ENCODE data around the gene SAP30BP. TPM values are rescaled to one million over a fixed set of nuclear protein-coding genes. Genes with fewer than 3 reads are reported as not detected.

Gene SAP30BP
- total RNA-seq, 1 experiment from 2014 or later: 89.7 TPM

DNA sequence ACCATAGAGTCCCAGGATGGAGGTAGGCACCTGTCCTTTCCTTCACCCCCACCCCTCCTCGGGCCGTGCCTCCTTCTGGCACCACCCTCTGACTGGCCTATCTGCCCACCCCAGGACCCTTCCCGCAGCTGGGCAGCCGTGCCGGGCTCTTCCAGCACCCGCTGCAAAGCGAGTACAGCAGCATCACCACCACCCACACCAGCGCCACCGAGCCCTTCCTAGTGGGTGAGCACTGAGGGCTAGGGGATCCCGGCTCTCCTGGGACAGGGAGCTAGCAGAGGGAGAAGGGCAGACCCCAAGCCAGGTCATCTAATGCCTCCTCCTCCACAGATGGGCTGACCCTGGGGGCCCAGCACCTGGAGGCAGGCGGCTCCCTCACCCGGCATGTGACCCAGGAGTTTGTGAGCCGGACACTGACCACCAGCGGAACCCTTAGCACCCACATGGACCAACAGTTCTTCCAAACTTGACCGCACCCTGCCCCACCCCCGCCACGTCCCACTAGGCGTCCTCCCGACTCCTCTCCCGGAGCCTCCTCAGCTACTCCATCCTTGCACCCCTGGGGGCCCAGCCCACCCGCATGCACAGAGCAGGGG, 90.0 kb downstream of the SAP30BP start:
- Histone ChIP-seq H4K20me1 (ENCODE audit: control insufficient read depth, insufficient read depth, insufficient read length) (no peaks in the 10 kb centered on the region), H3K4me2 (ENCODE audit: insufficient read depth, insufficient read length, low read length) (no peak overlapping the region), H3K9ac (ENCODE audit: extremely low read depth, insufficient read length, low read length) (no peak overlapping the region), H3K14ac (ENCODE audit: insufficient read depth, low read length) (no peak overlapping the region), H2BK15ac (ENCODE audit: low read depth, low read length) (no peak overlapping the region), H3K79me2 (ENCODE audit: insufficient read depth, low read length) (no peaks in the 10 kb centered on the region), H2BK5ac (ENCODE audit: insufficient read length, low read length) (no peak overlapping the region), H3K27me3 (ENCODE audit: insufficient read depth, low read length) (no peaks in the 10 kb centered on the region), H2BK20ac (ENCODE audit: low read depth, low read length, poor library complexity, severe bottlenecking) (no peak overlapping the region), H3K23ac (ENCODE audit: insufficient read length, low read depth, low read length) (no peak overlapping the region), H3K23me2 (ENCODE audit: insufficient read length, low read depth, low read length, poor library complexity, severe bottlenecking) (peaks cover 3% of the 10 kb centered on the region), H4K5ac (ENCODE audit: insufficient read length, low read depth, low read length) (no peak overlapping the region), H3K18ac (ENCODE audit: insufficient read length, low read depth, low read length) (no peak overlapping the region), H3K56ac (ENCODE audit: insufficient read length, low read depth, low read length) (no peak overlapping the region), H2BK120ac (ENCODE audit: low read depth, low read length, poor library complexity, severe bottlenecking) (no peak overlapping the region), H2BK12ac (ENCODE audit: insufficient read length, low read depth, low read length) (no peak overlapping the region), H3K27ac (ENCODE audit: insufficient read length, low read depth, low read length) (no peak overlapping the region), H4K91ac (ENCODE audit: insufficient read length, low read depth, low read length) (no peak overlapping the region), H3K4me1 (ENCODE audit: insufficient read depth, low read length) (no peaks in the 10 kb centered on the region; the same call in 1 of the 2 replicates), H3T11ph (ENCODE audit: low read length) (no peak overlapping the region), H3K9me3 (ENCODE audit: control insufficient read depth, low read depth, low read length) (no peaks in the 10 kb centered on the region), H4K8ac (replicated peaks; ENCODE audit: insufficient read length, low read depth, low read length) (no peak overlapping the region), H3K79me1 (ENCODE audit: insufficient read depth, low read depth, low read length, poor library complexity, severe bottlenecking) (no peaks in the 10 kb centered on the region), H2AFZ (ENCODE audit: low read length) (no peak overlapping the region), H2AK5ac (ENCODE audit: insufficient read length, low read length) (no peak overlapping the region), H3K4ac (ENCODE audit: low read depth, low read length) (no peak overlapping the region)
- Mint-ChIP-seq H3K4me3 (no peak overlapping the region), H3K27me3 (ENCODE audit: low read depth) (peaks cover 12% of the 10 kb centered on the region), H3K9me3 (no peaks in the 10 kb centered on the region), H3K27ac (no peak overlapping the region), H3K4me1 (peaks cover 8 to 17% of the 10 kb centered on the region in 2 experiments), H3K36me3 (ENCODE audit: insufficient read depth in 1 of 3, low read depth in 3 of 3) (peaks cover 0 to 2% (median 0%) of the 10 kb centered on the region in 3 experiments; a peak in 1 of 7 replicates)
- TF ChIP-seq, protein P1, sequence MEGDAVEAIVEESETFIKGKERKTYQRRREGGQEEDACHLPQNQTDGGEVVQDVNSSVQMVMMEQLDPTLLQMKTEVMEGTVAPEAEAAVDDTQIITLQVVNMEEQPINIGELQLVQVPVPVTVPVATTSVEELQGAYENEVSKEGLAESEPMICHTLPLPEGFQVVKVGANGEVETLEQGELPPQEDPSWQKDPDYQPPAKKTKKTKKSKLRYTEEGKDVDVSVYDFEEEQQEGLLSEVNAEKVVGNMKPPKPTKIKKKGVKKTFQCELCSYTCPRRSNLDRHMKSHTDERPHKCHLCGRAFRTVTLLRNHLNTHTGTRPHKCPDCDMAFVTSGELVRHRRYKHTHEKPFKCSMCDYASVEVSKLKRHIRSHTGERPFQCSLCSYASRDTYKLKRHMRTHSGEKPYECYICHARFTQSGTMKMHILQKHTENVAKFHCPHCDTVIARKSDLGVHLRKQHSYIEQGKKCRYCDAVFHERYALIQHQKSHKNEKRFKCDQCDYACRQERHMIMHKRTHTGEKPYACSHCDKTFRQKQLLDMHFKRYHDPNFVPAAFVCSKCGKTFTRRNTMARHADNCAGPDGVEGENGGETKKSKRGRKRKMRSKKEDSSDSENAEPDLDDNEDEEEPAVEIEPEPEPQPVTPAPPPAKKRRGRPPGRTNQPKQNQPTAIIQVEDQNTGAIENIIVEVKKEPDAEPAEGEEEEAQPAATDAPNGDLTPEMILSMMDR (conservative IDR thresholded peaks at IDR 0.05): no peak
- no CpG with 5 or more reads among the region's 21 CpGs for WGBS (ENCODE audit: extremely low coverage, insufficient read length, low lambda C conversion rate)
- DNase-seq: no peak

Other genes with a start within 250 kb of the SAP30BP start
- gene TMEM94, start 210.7 kb upstream of the SAP30BP start, total RNA-seq (2021): 61.4 and 67.9 TPM in 2 replicates
- gene CASKIN2, start 151.8 kb upstream of the SAP30BP start, total RNA-seq (2021): 35.2 and 37.0 TPM in 2 replicates
- gene TSEN54, start 150.8 kb upstream of the SAP30BP start, total RNA-seq (2021): 44.5 and 45.5 TPM in 2 replicates
- 85.9 and 90.4 TPM in 2 replicates for gene LLGL2, start 141.6 kb upstream of the SAP30BP start, total RNA-seq (2021)
- gene MYO15B, start 79.5 kb upstream of the SAP30BP start, total RNA-seq (2021): 35.3 and 41.9 TPM in 2 replicates
- 0.20 and 0.24 TPM in 2 replicates for gene SMIM5, start 33.9 kb upstream of the SAP30BP start, total RNA-seq (2021)
- gene RECQL5, start 184 bp upstream of the SAP30BP start, total RNA-seq (2021): 40.0 and 40.1 TPM in 2 replicates
- gene ITGB4, start 54.1 kb downstream of the SAP30BP start, total RNA-seq (2021): 3.9 and 5.3 TPM in 2 replicates
- 36.7 and 38.4 TPM in 2 replicates for gene GALK1, start 97.9 kb downstream of the SAP30BP start, total RNA-seq (2021)
- gene UNK, start 117.5 kb downstream of the SAP30BP start, total RNA-seq (2021): 35.6 and 36.4 TPM in 2 replicates
- 6.3 and 6.8 TPM in 2 replicates for gene UNC13D, start 177.1 kb downstream of the SAP30BP start, total RNA-seq (2021)
- 59.2 and 63.2 TPM in 2 replicates for gene WBP2, start 188.0 kb downstream of the SAP30BP start, total RNA-seq (2021)
- 5.5 and 6.9 TPM in 2 replicates for gene TRIM47, start 211.2 kb downstream of the SAP30BP start, total RNA-seq (2021)
- gene TRIM65, start 229.6 kb downstream of the SAP30BP start, total RNA-seq (2021): 34.1 and 39.6 TPM in 2 replicates
- 108 and 118 TPM in 2 replicates for gene MRPL38, start 237.5 kb downstream of the SAP30BP start, total RNA-seq (2021)

Measured in H9 (cell line).